Daoy (cell line): ENCODE measurements around the gene CLC. TPM values are rescaled to one million over a fixed set of nuclear protein-coding genes. Genes with fewer than 3 reads are reported as not detected.
"Not testable (repeated sequence)": the region's sequence is repeated elsewhere in the genome, so short reads cannot be mapped to it uniquely, and the experiment has no call there.

ENCODE experiments used
- DNase-seq: peaks from one replicate; pipeline ENCODE4 v3.0.0-alpha.2; 2015; ENCODE audit warnings: low read depth
- total RNA-seq: library from RNA; depleted of rRNA; stranded (reverse); fragments of >200 nt; shearing (Covaris generic); gene quantifications from 2 replicates; pipeline ENCODE4 v1.2.3, GENCODE V29; 2014; rRNA removed

Gene CLC
- total RNA-seq = not detected in 2 replicates

- DNase-seq = no peak
Measured at GRCh38 chr19:39737891-39738290, at the start of gene CLC. Gene CLC (minus strand): TSS chr19:39738029. CDS start chr19:39737952, 77 bp downstream.

- DNase-seq = no peak
Measured at GRCh38 chr19:39780894-39781293, 43.1 kb upstream of the CLC start.

GRCh38 chr19:39778763-39779162 is 40.9 kb upstream of the CLC start, which contains the start of gene LEUTX:
Gene LEUTX (plus strand): TSS chr19:39778854. CDS start chr19:39778921, 67 bp downstream.
- DNase-seq = no peak

- no peak for DNase-seq
Measured at GRCh38 chr19:39768786-39769185, 31.0 kb upstream of the CLC start.

GRCh38 chr19:39768334-39768733 is 30.5 kb upstream of the CLC start:
- DNase-seq = peak; percentile 20

- DNase-seq = peak; percentile 57
Measured at GRCh38 chr19:39765091-39766076, 27.6 kb upstream of the CLC start.

GRCh38 chr19:39761851-39762250 is 24.0 kb upstream of the CLC start:
- DNase-seq = not testable (repeated sequence)

GRCh38 chr19:39759457-39760184 is 21.8 kb upstream of the CLC start:
- no peak for DNase-seq

GRCh38 chr19:39754971-39755370 is 17.1 kb upstream of the CLC start:
- DNase-seq = no peak

- no peak for DNase-seq
Measured at GRCh38 chr19:39754544-39754943, 16.7 kb upstream of the CLC start.

- DNase-seq = no peak
Measured at GRCh38 chr19:39752795-39753194, 15.0 kb upstream of the CLC start.

GRCh38 chr19:39752390-39752789 is 14.6 kb upstream of the CLC start:
- DNase-seq = no peak

GRCh38 chr19:39749981-39750380 is 12.2 kb upstream of the CLC start:
- DNase-seq = no peak

- DNase-seq = no peak
Measured at GRCh38 chr19:39746836-39747529, 9.2 kb upstream of the CLC start.

GRCh38 chr19:39745643-39746042 is 7.8 kb upstream of the CLC start:
- no peak for DNase-seq

GRCh38 chr19:39740395-39740794 is 2.6 kb upstream of the CLC start:
- no peak for DNase-seq

- no peak for DNase-seq
Measured at GRCh38 chr19:39738814-39739213, 985 bp upstream of the CLC start.

- no peak for DNase-seq
Measured at GRCh38 chr19:39737351-39737750, 478 bp downstream of the CLC start.

- peak; percentile 12 for DNase-seq
Measured at GRCh38 chr19:39736088-39736487, 1.7 kb downstream of the CLC start.

GRCh38 chr19:39735688-39736087 is 2.1 kb downstream of the CLC start:
- no peak for DNase-seq

GRCh38 chr19:39733841-39734240 is 4.0 kb downstream of the CLC start:
- no peak for DNase-seq

- no peak for DNase-seq
Measured at GRCh38 chr19:39731685-39732084, 6.1 kb downstream of the CLC start.
